Endodermal cell (in vitro differentiated cells): ENCODE measurements around the gene PALLD. TPM values are rescaled to one million over a fixed set of nuclear protein-coding genes. Genes with fewer than 3 reads are reported as not detected.

Experiments used
- DNase-seq: peaks from one replicate; pipeline ENCODE4 v3.0.0-alpha.2; 2017
- H3K27ac ChIP-seq: 2 replicates; pipeline ENCODE4 v1.5.1; 2013; ENCODE audit warnings: mild to moderate bottlenecking, low read depth, low read length, moderate library complexity
- H3K27me3 ChIP-seq: 2 replicates; pipeline ENCODE4 v1.6.1; 2013; ENCODE audit warnings: mild to moderate bottlenecking, low read length, moderate library complexity; ENCODE audit not compliant: insufficient read depth, control insufficient read depth, poor library complexity, severe bottlenecking
- H3K36me3 ChIP-seq: 2 replicates; pipeline ENCODE4 v1.7.0; 2013; ENCODE audit warnings: mild to moderate bottlenecking, low read length, moderate library complexity; ENCODE audit not compliant: control insufficient read depth, insufficient read depth
- H3K4me1 ChIP-seq: one replicate; pipeline ENCODE4 v1.7.0; 2013; ENCODE audit warnings: low read length; ENCODE audit not compliant: control insufficient read depth, insufficient read depth
- H3K4me3 ChIP-seq: 2 replicates; pipeline ENCODE4 v1.5.1; 2013; ENCODE audit warnings: mild to moderate bottlenecking, low read length, moderate library complexity
- H3K9ac ChIP-seq: 2 replicates; pipeline ENCODE4 v1.6.1; 2013; ENCODE audit warnings: mild to moderate bottlenecking, low read length, moderate library complexity; ENCODE audit not compliant: poor library complexity, severe bottlenecking; ENCODE audit errors: extremely low read depth
- H3K9me3 ChIP-seq: 2 replicates; pipeline ENCODE4 v1.6.1; 2013; ENCODE audit warnings: mild to moderate bottlenecking, low read length, moderate library complexity; ENCODE audit not compliant: control insufficient read depth
- H3K27ac Mint-ChIP-seq: 2 replicates; pipeline ENCODE4 v1.8.0; 2020; ENCODE audit warnings: mixed read lengths
- H3K27me3 Mint-ChIP-seq: 2 replicates; pipeline ENCODE4 v1.8.0; 2021; ENCODE audit warnings: mild to moderate bottlenecking, mixed read lengths; ENCODE audit not compliant: insufficient read depth
- H3K36me3 Mint-ChIP-seq: 2 replicates; pipeline ENCODE4 v1.8.0; 2020; ENCODE audit warnings: low read depth, mixed read lengths
- H3K4me1 Mint-ChIP-seq: 2 replicates; pipeline ENCODE4 v1.8.0; 2020; ENCODE audit warnings: mixed read lengths
- H3K4me3 Mint-ChIP-seq: 2 replicates; pipeline ENCODE4 v1.8.0; 2020; ENCODE audit warnings: mild to moderate bottlenecking, moderate library complexity, mixed read lengths
- H3K9me3 Mint-ChIP-seq: 2 replicates; pipeline ENCODE4 v1.8.0; 2020; ENCODE audit warnings: mild to moderate bottlenecking, mixed read lengths
- CTCF ChIP-seq: fragments of 200-600 bp; sonication (generic); conservative IDR thresholded peaks from 2 replicates; pipeline ENCODE4 v1.5.0; 2021; ENCODE audit warnings: antibody characterized with exemption, mild to moderate bottlenecking
- WGBS, 2 experiments: methylation state at CpG; one replicate each; pipeline versions ENCODE4 v1.1.5 to v1.1.7; 2013; ENCODE audit warnings: missing lambda C conversion rate in 2 of 2, mixed read lengths in 1 of 2; ENCODE audit not compliant: insufficient coverage in 1 of 2, insufficient read length in 1 of 2; 5-methylcytosine and 5-hydroxymethylcytosine counted together
- total RNA-seq, 2 donors: library from RNA; stranded (reverse); fragmentation: NEBNext Ultra II Directional in 1 of 2; extraction: Animal tissue kit (Norgen Biotek cat#: 25700) in 1 of 2; gene quantifications; 2 replicates in 1 of 2; 3 replicates in 1 of 2; pipeline ENCODE4 v1.2.1, GENCODE V29; 2021

PALLD gene
- total RNA-seq, 2 donors from 2014 or later, result 51.8 to 86.7 TPM

- Mint-ChIP-seq H3K27ac (no peak overlapping the region), H3K9me3 (peaks cover 3% of the 10 kb centered on the region), H3K36me3 (no peaks in the 10 kb centered on the region), H3K4me3 (no peak overlapping the region), H3K27me3 (peaks cover 94% of the 10 kb centered on the region), H3K4me1 (peaks cover 9% of the 10 kb centered on the region)
- TF ChIP-seq CTCF, result no peak
- no peak for DNase-seq
- Histone ChIP-seq H3K4me3 (no peak overlapping the region), H3K27ac (no peak overlapping the region), H3K27me3 (peaks cover 82% of the 10 kb centered on the region), H3K9me3 (peaks cover 5% of the 10 kb centered on the region), H3K9ac (no peak overlapping the region), H3K36me3 (no peaks in the 10 kb centered on the region), H3K4me1 (no peaks in the 10 kb centered on the region)
- WGBS, 2 experiments, result 94 to 95% methylated on average over 8 of the region's 8 CpGs
Observed at GRCh38 chr4:168755598-168756477, 259.0 kb downstream of the PALLD start.

- H3K27me3 Mint-ChIP-seq, result peaks cover 95% of the 10 kb centered on the region
- Histone ChIP-seq H3K27ac (no peak overlapping the region), H3K9me3 (peaks cover 5% of the 10 kb centered on the region), H3K9ac (no peak overlapping the region), H3K4me3 (no peak overlapping the region), H3K4me1 (no peaks in the 10 kb centered on the region), H3K36me3 (no peaks in the 10 kb centered on the region), H3K27me3 (peaks cover 87% of the 10 kb centered on the region)
- peaks cover 9% of the 10 kb centered on the region for H3K4me1 Mint-ChIP-seq
- H3K4me3 Mint-ChIP-seq, result no peak overlapping the region
- no peak for DNase-seq
- no peak for TF ChIP-seq CTCF
- WGBS, 2 experiments, result 90 to 96% methylated on average over 6 to 8 of the region's 8 CpGs
- H3K27ac Mint-ChIP-seq, result no peak overlapping the region
- H3K9me3 Mint-ChIP-seq, result peaks cover 3% of the 10 kb centered on the region
- no peaks in the 10 kb centered on the region for H3K36me3 Mint-ChIP-seq
Observed at GRCh38 chr4:168757500-168757899, 260.6 kb downstream of the PALLD start.

GRCh38 chr4:168758351-168758876, 261.6 kb downstream of the PALLD start:
- DNase-seq, result no peak
- Mint-ChIP-seq H3K36me3 (no peaks in the 10 kb centered on the region), H3K27me3 (peaks cover 97% of the 10 kb centered on the region), H3K4me3 (no peak overlapping the region), H3K4me1 (peaks cover 9% of the 10 kb centered on the region), H3K27ac (no peak overlapping the region), H3K9me3 (peaks cover 3% of the 10 kb centered on the region)
- Histone ChIP-seq H3K27me3 (peaks cover 90% of the 10 kb centered on the region), H3K36me3 (no peaks in the 10 kb centered on the region), H3K4me3 (no peak overlapping the region), H3K4me1 (no peaks in the 10 kb centered on the region), H3K9me3 (peaks cover 5% of the 10 kb centered on the region), H3K9ac (no peak overlapping the region), H3K27ac (no peak overlapping the region)
- WGBS, 2 experiments, result 93 to 100% methylated on average over 2 to 4 of the region's 4 CpGs
- no peak for TF ChIP-seq CTCF
